Esophagus squamous epithelium (tissue), 5 donors: ENCODE results near the gene CCSER1. TPM values are rescaled to one million over a fixed set of nuclear protein-coding genes. Genes with fewer than 3 reads are reported as not detected.
"Not testable (repeated sequence)": the region's sequence is repeated elsewhere in the genome, so short reads cannot be mapped to it uniquely, and the experiment has no call there.

Experiments
- DNase-seq: peaks from one replicate; lab custom pipeline; 2025; lab: John Stamatoyannopoulos, UW
- H3K27ac ChIP-seq, 4 donors: fragments of 200-600 bp; sonication (generic); one replicate each; pipeline ENCODE4 v1.5.1; 2016 to 2019; ENCODE audit warnings: mild to moderate bottlenecking in 1 of 4
- H3K27me3 ChIP-seq, 4 donors: fragments of 200-600 bp; sonication (generic); 1 replicate in 3 of 4; 2 replicates in 1 of 4; pipeline versions ENCODE4 v1.5.1 to v1.6.0; 2017 to 2021; ENCODE audit warnings: antibody characterized with exemption in 1 of 4
- H3K36me3 ChIP-seq, 3 donors: fragments of 200-600 bp; sonication (generic); one replicate each; pipeline ENCODE4 v1.5.1; 2016 to 2019
- H3K4me1 ChIP-seq, 3 donors: fragments of 200-600 bp; sonication (generic); one replicate each; pipeline ENCODE4 v1.5.1; 2017 to 2019
- H3K4me3 ChIP-seq, 4 donors: fragments of 200-600 bp; sonication (generic); 1 replicate in 3 of 4; 2 replicates in 1 of 4; pipeline ENCODE4 v1.5.1; 2016 to 2019; ENCODE audit warnings: mild to moderate bottlenecking in 2 of 4, moderate library complexity in 1 of 4
- H3K9me3 ChIP-seq, 3 donors: fragments of 200-600 bp; sonication (generic); one replicate each; pipeline ENCODE4 v1.5.1; 2016 to 2019
- POLR2A ChIP-seq, 4 donors: fragments of 450-650 bp; IDR thresholded peaks; one replicate each; pipeline ENCODE4 v1.6.1; 2017; ENCODE audit warnings: antibody characterized with exemption in 4 of 4, mild to moderate bottlenecking in 4 of 4, moderate library complexity in 3 of 4
- WGBS, 2 donors: methylation state at CpG; one replicate each; pipeline ENCODE4 v1.1.5; 2018; 5-methylcytosine and 5-hydroxymethylcytosine counted together
- intact Hi-C: fragments of 100-400 bp; cut with DNase I; formaldehyde crosslinking; loops from one replicate; pipeline ENCODE4 v1.15.0; 2022
- total RNA-seq, 4 donors: library from RNA; depleted of rRNA; stranded (reverse); fragments of >200 nt; gene quantifications; one replicate each; pipeline ENCODE4 v1.1.0, GENCODE V29; 2016
- TF ChIP-seq, protein P1 (sequence below), 6 experiments: fragments of 450-650 bp in 4 of 6; fragments of 200-600 bp in 2 of 6; sonication (generic) in 2 of 6; IDR thresholded peaks; one replicate each; pipeline ENCODE4 v1.5.1; 2016 to 2019; ENCODE audit warnings: antibody characterized with exemption in 6 of 6, mild to moderate bottlenecking in 4 of 6, moderate library complexity in 4 of 6
- donor health status: DM: yes; HTN: yes; CAD: no.

Gene CCSER1
- total RNA-seq, 4 donors from 2014 or later, result 1.2 to 12.4 (median 2.2) TPM

DNA sequence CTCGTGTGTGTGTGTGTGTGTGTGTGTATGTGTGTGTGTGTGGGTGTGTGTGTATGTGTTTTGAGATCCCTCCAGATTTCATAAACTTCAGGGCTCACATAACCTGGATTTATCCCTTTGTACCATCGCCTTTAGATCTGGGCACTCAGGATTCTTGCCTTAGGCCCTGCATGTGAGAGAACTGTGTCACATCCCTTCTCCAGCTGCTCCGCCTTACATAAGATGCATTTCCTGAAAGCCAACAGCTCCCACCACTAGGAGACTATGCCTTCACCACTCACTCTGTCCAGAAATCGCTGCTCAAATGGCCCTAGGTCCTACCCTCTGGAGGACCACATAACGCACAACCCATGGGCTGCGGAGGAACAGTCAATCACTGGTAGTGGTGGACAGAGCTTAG is 348.8 kb downstream of the CCSER1 start:
- no peak for DNase-seq
- 79 to 86% methylated on average over 6 of the region's 6 CpGs for WGBS, 2 donors
- H3K4me1 ChIP-seq, result no peaks in the 10 kb centered on the region
- TF ChIP-seq, protein P1, sequence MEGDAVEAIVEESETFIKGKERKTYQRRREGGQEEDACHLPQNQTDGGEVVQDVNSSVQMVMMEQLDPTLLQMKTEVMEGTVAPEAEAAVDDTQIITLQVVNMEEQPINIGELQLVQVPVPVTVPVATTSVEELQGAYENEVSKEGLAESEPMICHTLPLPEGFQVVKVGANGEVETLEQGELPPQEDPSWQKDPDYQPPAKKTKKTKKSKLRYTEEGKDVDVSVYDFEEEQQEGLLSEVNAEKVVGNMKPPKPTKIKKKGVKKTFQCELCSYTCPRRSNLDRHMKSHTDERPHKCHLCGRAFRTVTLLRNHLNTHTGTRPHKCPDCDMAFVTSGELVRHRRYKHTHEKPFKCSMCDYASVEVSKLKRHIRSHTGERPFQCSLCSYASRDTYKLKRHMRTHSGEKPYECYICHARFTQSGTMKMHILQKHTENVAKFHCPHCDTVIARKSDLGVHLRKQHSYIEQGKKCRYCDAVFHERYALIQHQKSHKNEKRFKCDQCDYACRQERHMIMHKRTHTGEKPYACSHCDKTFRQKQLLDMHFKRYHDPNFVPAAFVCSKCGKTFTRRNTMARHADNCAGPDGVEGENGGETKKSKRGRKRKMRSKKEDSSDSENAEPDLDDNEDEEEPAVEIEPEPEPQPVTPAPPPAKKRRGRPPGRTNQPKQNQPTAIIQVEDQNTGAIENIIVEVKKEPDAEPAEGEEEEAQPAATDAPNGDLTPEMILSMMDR (IDR thresholded peaks at IDR 0.05), result no peak
- no peak for TF ChIP-seq POLR2A (IDR thresholded peaks at IDR 0.05)
- H3K36me3 ChIP-seq, result no peaks in the 10 kb centered on the region
- no peaks in the 10 kb centered on the region for H3K9me3 ChIP-seq
- H3K4me3 ChIP-seq, result no peak overlapping the region
- intact Hi-C loops, result no loop called here
- H3K27ac ChIP-seq, result no peak overlapping the region
- H3K27me3 ChIP-seq, result no peaks in the 10 kb centered on the region

- H3K27ac ChIP-seq, result no peak overlapping the region
- no peaks in the 10 kb centered on the region for H3K4me1 ChIP-seq
- intact Hi-C loops, result no loop called here
- 70 to 76% methylated on average over 4 of the region's 4 CpGs for WGBS, 2 donors
- H3K4me3 ChIP-seq, result no peak overlapping the region
- H3K27me3 ChIP-seq, result no peaks in the 10 kb centered on the region
- DNase-seq, result no peak
- no peaks in the 10 kb centered on the region for H3K36me3 ChIP-seq
- no peaks in the 10 kb centered on the region for H3K9me3 ChIP-seq
- TF ChIP-seq, protein P1 (IDR thresholded peaks at IDR 0.05), result no peak
- TF ChIP-seq POLR2A (IDR thresholded peaks at IDR 0.05), result no peak
Observed at GRCh38 chr4:90476586-90476985, 349.4 kb downstream of the CCSER1 start.

DNA sequence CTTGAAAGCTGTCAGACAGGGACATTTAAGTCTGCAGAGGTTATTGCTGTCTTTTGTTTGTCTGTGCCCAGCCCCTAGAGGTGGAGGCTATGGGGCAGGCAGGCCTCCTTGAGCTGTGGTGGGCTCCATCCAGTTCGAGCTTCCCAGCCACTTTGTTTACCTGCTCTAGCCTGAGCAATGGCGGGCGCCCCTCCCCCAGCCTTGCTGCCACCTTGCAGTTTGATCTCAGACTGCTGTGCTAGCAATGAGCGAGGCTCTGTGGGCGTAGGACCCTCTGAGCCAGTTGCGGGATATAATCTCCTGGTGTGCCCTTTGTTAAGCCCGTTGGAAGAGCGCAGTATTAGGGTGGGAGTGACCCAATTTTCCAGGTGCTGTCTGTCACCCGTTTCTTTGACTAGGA is 357.7 kb downstream of the CCSER1 start:
- H3K36me3 ChIP-seq, H3K4me3 ChIP-seq, DNase-seq, H3K27me3 ChIP-seq, intact Hi-C loops, H3K9me3 ChIP-seq, H3K27ac ChIP-seq, H3K4me1 ChIP-seq: not testable (repeated sequence)
- 71 to 100% methylated on average over 1 to 6 of the region's 9 CpGs for WGBS, 2 donors

GRCh38 chr4:90486346-90486745 is 359.2 kb downstream of the CCSER1 start:
- Histone ChIP-seq H3K4me3 (no peak overlapping the region), H3K9me3 (peaks cover 0 to 7% (median 0%) of the 10 kb centered on the region in 3 donors), H3K4me1 (no peaks in the 10 kb centered on the region), H3K27me3 (no peaks in the 10 kb centered on the region), H3K36me3 (no peaks in the 10 kb centered on the region), H3K27ac (no peak overlapping the region)
- DNase-seq, result no peak
- intact Hi-C loops, result no loop called here
- TF ChIP-seq POLR2A (IDR thresholded peaks at IDR 0.05), result no peak
- TF ChIP-seq, protein P1 (IDR thresholded peaks at IDR 0.05), result no peak
- WGBS, 2 donors, result 61 to 79% methylated on average over 1 of the region's 1 CpG

DNA sequence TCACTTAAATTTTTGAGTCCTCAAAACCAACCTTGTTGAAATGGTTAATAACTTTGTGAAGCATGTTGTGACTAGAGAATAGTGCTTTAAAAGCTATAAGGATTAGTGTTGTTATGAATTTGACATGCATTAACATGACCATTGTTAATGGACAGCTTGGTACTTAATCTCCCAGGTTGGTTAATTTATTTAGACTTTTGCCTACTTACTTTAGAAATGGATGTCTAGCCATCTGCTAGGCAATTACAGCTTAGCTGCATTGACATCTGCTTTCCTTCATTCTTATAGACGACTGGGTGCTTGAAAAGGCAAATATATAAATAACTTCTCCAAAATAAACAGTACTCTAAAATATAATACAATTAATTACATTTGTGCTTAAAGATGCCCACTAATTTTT is 368.0 kb downstream of the CCSER1 start:
- intact Hi-C loops, result no loop called here
- WGBS, 2 donors, result 10 to 19% methylated on average over 1 of the region's 1 CpG
- Histone ChIP-seq H3K27me3 (no peaks in the 10 kb centered on the region), H3K4me1 (no peaks in the 10 kb centered on the region), H3K36me3 (no peaks in the 10 kb centered on the region), H3K4me3 (no peak overlapping the region), H3K9me3 (peaks cover 0 to 7% (median 0%) of the 10 kb centered on the region in 3 donors), H3K27ac (no peak overlapping the region)
- TF ChIP-seq, protein P1 (IDR thresholded peaks at IDR 0.05), result no peak
- no peak for TF ChIP-seq POLR2A (IDR thresholded peaks at IDR 0.05)
- no peak for DNase-seq

- TF ChIP-seq POLR2A (IDR thresholded peaks at IDR 0.05), result no peak
- TF ChIP-seq, protein P1 (IDR thresholded peaks at IDR 0.05), result no peak
- H3K9me3 ChIP-seq, result peaks cover 0 to 1% (median 0%) of the 10 kb centered on the region in 3 donors
- H3K4me3 ChIP-seq, result no peak overlapping the region
- intact Hi-C loops, result no loop called here
- WGBS, 2 donors, result 34 to 44% methylated on average over 2 of the region's 2 CpGs
- DNase-seq, result no peak
- H3K27me3 ChIP-seq, result no peaks in the 10 kb centered on the region
- H3K4me1 ChIP-seq, result no peaks in the 10 kb centered on the region
- no peak overlapping the region for H3K27ac ChIP-seq
- H3K36me3 ChIP-seq, result no peaks in the 10 kb centered on the region
Observed at GRCh38 chr4:90495936-90496335, 368.7 kb downstream of the CCSER1 start.
